Lung (tissue), 12 donors: ENCODE data around the gene HMCES. TPM values are rescaled to one million over a fixed set of nuclear protein-coding genes. Genes with fewer than 3 reads are reported as not detected.
A peak's percentile ranks its signal among the peaks of the same experiment; 100 is the strongest.

Experiments used
- ATAC-seq: fragments of 200-7000 bp; cut with Tn5 transposase; one replicate; pipeline ENCODE4 v1.9.1; 2020; ENCODE audit warnings: moderate number of reproducible peaks; ENCODE audit not compliant: insufficient read depth, low FRiP score
- DNase-seq, 3 donors: peaks; one replicate each; pipeline ENCODE4 v3.0.0-alpha.2; 2013 to 2017
- H3K27ac ChIP-seq, 2 donors: one replicate each; pipeline ENCODE4 v1.5.1; 2013; ENCODE audit warnings: mild to moderate bottlenecking in 2 of 2, moderate library complexity in 2 of 2, control low read depth in 1 of 2, inconsistent platforms in 1 of 2, low read depth in 1 of 2, low read length in 1 of 2
- H3K27me3 ChIP-seq, 3 donors: one replicate each; pipeline ENCODE4 v1.5.1; 2013; ENCODE audit warnings: low read length in 2 of 3; ENCODE audit not compliant: control insufficient read depth in 3 of 3, insufficient read depth in 3 of 3
- H3K36me3 ChIP-seq, 4 donors: one replicate each; pipeline ENCODE4 v1.5.1; 2013; ENCODE audit warnings: low read length in 4 of 4, mild to moderate bottlenecking in 1 of 4, moderate library complexity in 1 of 4; ENCODE audit not compliant: control insufficient read depth in 4 of 4, insufficient read depth in 4 of 4
- H3K4me1 ChIP-seq, 5 donors: one replicate each; pipeline ENCODE4 v1.5.1; 2013; ENCODE audit warnings: low read length in 5 of 5, mild to moderate bottlenecking in 2 of 5, moderate library complexity in 1 of 5; ENCODE audit not compliant: control insufficient read depth in 5 of 5, insufficient read depth in 5 of 5
- H3K4me3 ChIP-seq: one replicate; pipeline ENCODE4 v1.5.1; 2013; ENCODE audit warnings: mild to moderate bottlenecking, control low read depth, moderate library complexity
- H3K9ac ChIP-seq, 2 donors: one replicate each; pipeline ENCODE4 v1.5.1; 2013; ENCODE audit warnings: low read length in 2 of 2, control low read depth in 1 of 2; ENCODE audit not compliant: insufficient read depth in 1 of 2
- H3K9me3 ChIP-seq, 4 donors: one replicate each; pipeline ENCODE4 v1.5.1; 2013; ENCODE audit warnings: low read length in 3 of 4, mild to moderate bottlenecking in 1 of 4, moderate library complexity in 1 of 4; ENCODE audit not compliant: control insufficient read depth in 4 of 4, insufficient read depth in 3 of 4
- WGBS, 2 donors: extraction: QIAGEN DNeasy Blood & Tissue Kit; methylation state at CpG; one replicate each; pipeline ENCODE4 v1.1.7; 2013; 5-methylcytosine and 5-hydroxymethylcytosine counted together
- polyA plus RNA-seq, 2 donors: library from polyadenylated mRNA; stranded (reverse); fragments of 200-250 nt; gene quantifications; one replicate each; pipeline ENCODE4 v1.2.1, GENCODE V29; 2013
- total RNA-seq, 2 donors: library from RNA; depleted of rRNA in 1 of 2; stranded (reverse); fragments of >200 nt in 1 of 2; gene quantifications; one replicate each; pipeline ENCODE4 v1.2.1, GENCODE V29; 2014 to 2021
- TF ChIP-seq, protein P1 (sequence below): IDR thresholded peaks from 2 replicates; pipeline ENCODE4 v1.5.1; 2012; ENCODE audit warnings: mild to moderate bottlenecking; ENCODE audit errors: control extremely low read depth, extremely low read depth
- donor health status: control.
- donor health status: control.
- donor health status: Bipolar disorder and iron deficiency.
- donor health status: healthy.
- donor health status: DM: yes; HTN: yes; CAD: no.

The HMCES gene
- total and polyA plus RNA-seq, 4 donors = 23.2 to 36.6 (median 34.6) TPM

DNA sequence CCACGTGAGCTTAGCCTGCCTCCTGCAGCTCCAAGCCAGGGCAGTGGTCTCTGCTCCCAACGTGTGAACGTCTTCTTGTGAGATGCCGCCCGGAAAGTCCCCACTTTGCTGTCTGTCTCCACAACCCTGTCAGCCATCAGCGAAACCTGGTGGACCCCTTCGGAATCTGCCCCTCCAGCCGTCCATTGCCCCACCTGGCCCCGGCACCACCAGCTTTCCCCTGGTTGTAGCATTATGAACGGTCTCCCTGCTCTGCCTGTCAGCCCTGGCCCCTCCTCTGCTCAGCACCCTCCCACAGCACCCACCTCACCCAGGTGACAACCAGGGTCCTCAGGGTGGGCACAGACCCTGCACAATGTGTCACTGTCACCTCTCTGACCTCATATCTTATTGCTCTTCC is 71.1 kb downstream of the HMCES start:
- peaks cover 0 to 24% (median 10%) of the 10 kb centered on the region in 5 donors for H3K4me1 ChIP-seq
- DNase-seq (no peak), ATAC-seq (no peak)
- H3K27me3 ChIP-seq = no peaks in the 10 kb centered on the region
- H3K36me3 ChIP-seq = no peaks in the 10 kb centered on the region
- H3K9me3 ChIP-seq = no peaks in the 10 kb centered on the region
- 94 to 96% methylated on average over 10 of the region's 10 CpGs for WGBS, 2 donors
- TF ChIP-seq, protein P1, sequence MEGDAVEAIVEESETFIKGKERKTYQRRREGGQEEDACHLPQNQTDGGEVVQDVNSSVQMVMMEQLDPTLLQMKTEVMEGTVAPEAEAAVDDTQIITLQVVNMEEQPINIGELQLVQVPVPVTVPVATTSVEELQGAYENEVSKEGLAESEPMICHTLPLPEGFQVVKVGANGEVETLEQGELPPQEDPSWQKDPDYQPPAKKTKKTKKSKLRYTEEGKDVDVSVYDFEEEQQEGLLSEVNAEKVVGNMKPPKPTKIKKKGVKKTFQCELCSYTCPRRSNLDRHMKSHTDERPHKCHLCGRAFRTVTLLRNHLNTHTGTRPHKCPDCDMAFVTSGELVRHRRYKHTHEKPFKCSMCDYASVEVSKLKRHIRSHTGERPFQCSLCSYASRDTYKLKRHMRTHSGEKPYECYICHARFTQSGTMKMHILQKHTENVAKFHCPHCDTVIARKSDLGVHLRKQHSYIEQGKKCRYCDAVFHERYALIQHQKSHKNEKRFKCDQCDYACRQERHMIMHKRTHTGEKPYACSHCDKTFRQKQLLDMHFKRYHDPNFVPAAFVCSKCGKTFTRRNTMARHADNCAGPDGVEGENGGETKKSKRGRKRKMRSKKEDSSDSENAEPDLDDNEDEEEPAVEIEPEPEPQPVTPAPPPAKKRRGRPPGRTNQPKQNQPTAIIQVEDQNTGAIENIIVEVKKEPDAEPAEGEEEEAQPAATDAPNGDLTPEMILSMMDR = no peak
- no peak overlapping the region for H3K4me3 ChIP-seq
- no peak overlapping the region for H3K9ac ChIP-seq
- H3K27ac ChIP-seq = no peak overlapping the region

DNA sequence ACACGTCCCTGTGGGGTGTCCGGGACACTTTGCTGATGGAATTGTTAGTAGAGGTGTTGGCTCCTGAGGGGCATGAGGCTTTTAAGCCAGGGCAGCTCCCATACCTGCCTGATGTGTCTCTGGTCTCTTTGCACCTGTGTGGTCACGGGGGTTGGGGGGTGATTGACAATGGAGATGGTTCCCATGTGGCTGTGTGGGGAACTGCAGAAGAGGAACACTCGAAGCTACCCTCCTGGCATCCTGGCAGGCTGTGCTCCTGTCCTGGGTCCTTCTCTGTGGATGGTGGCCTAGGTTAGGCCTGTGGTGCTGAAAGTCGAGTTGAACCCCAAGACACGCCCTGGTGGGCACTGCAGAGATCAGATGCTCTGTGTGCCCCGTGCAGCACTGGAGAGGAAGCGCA is 73.4 kb downstream of the HMCES start:
- Histone ChIP-seq H3K9ac (no peak overlapping the region), H3K4me1 (peaks cover 0 to 24% (median 6%) of the 10 kb centered on the region in 5 donors), H3K27me3 (no peaks in the 10 kb centered on the region), H3K9me3 (no peaks in the 10 kb centered on the region), H3K4me3 (no peak overlapping the region), H3K36me3 (no peaks in the 10 kb centered on the region), H3K27ac (no peak overlapping the region)
- no peak for ATAC-seq
- DNase-seq = no peak
- WGBS, 2 donors = 84 to 89% methylated on average over 8 of the region's 8 CpGs
- TF ChIP-seq, protein P1 = no peak

DNA sequence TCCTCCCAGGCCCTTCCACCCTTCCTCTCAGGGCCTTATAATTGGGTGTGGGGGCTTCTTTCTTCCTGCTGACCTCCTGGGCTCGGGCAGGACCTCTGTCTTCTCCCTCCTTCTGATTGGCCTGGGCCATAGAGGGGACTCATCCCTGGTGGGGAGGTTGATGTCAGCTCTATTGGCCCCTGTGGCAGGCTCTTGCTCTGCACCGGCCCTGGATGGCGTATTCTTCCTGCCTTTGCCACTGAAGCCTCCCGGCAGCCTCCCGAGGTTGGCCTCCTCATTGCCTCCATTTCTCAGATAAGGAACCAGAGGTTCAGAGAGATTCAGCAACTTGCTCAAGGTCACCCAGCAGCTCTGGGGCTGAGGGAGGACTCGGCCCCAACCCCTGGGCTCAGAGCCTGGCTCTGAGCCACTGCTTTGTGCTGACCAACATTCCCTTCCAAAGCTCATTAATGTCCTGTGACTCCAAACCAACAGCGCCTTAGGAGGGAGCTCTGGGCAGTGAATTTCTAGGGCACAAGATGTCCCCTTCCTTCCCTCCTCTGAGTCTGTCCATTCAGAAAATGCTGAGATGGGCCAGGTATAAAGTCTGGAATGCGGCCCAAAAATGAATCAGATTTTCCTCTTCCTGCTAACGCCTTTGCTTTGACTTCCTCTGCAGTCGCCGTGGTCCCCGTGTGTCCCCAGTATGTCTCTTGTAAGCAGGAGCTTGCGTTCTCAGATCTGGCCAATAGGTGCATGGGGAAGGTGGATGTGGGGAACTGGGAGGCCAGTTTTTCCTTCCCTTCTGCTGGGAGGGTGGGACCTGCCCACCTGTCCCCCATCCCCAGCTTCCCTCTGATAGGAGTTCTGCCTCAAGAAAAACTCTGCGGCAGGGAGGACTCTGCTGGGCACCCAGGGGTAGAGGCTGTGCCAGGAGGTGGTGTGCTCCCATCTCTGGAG is 74.2 kb downstream of the HMCES start:
- peaks cover 0 to 16% (median 0%) of the 10 kb centered on the region in 5 donors for H3K4me1 ChIP-seq
- H3K36me3 ChIP-seq = no peaks in the 10 kb centered on the region
- ATAC-seq (no peak), DNase-seq (peak in 2 of 3 donors; percentile 26 to 41)
- TF ChIP-seq, protein P1 = no peak
- no peak overlapping the region for H3K9ac ChIP-seq
- no peak overlapping the region for H3K4me3 ChIP-seq
- peak overlapping the region in 1 of 2 donors; percentile 65 for H3K27ac ChIP-seq
- no peaks in the 10 kb centered on the region for H3K27me3 ChIP-seq
- no peaks in the 10 kb centered on the region for H3K9me3 ChIP-seq
- 62 to 65% methylated on average over 14 of the region's 14 CpGs for WGBS, 2 donors
